GM10248 (cell line): Measurements from ENCODE around the gene KIF17.
"Not testable (repeated sequence)": the region's sequence is repeated elsewhere in the genome, so short reads cannot be mapped to it uniquely, and the experiment has no call there.

Experiments used
- CTCF ChIA-PET: fragments of 300-600 bp; sonication (Branson Sonifier 250); formaldehyde crosslinking; extraction: SDS; loops from one replicate; lab custom pipeline; 2021; ENCODE audit warnings: antibody characterized with exemption; lab: Yijun Ruan, JAX
- POLR2A ChIA-PET: fragments of 350-650 bp; sonication (Branson Sonifier 250); formaldehyde crosslinking; extraction: SDS; loops from one replicate; lab custom pipeline; 2020; ENCODE audit warnings: antibody characterized with exemption; lab: Yijun Ruan, JAX
- DNase-seq: peaks from one replicate; pipeline ENCODE4 v3.0.0; 2012; ENCODE audit errors: extremely low spot score
- TF ChIP-seq, protein P1 (sequence below): IDR thresholded peaks from 2 replicates; pipeline ENCODE4 v1.5.1; 2012; ENCODE audit warnings: mild to moderate bottlenecking, low read depth; ENCODE audit errors: extremely low read depth, missing control alignments, control extremely low read depth

KIF17 gene

DNA sequence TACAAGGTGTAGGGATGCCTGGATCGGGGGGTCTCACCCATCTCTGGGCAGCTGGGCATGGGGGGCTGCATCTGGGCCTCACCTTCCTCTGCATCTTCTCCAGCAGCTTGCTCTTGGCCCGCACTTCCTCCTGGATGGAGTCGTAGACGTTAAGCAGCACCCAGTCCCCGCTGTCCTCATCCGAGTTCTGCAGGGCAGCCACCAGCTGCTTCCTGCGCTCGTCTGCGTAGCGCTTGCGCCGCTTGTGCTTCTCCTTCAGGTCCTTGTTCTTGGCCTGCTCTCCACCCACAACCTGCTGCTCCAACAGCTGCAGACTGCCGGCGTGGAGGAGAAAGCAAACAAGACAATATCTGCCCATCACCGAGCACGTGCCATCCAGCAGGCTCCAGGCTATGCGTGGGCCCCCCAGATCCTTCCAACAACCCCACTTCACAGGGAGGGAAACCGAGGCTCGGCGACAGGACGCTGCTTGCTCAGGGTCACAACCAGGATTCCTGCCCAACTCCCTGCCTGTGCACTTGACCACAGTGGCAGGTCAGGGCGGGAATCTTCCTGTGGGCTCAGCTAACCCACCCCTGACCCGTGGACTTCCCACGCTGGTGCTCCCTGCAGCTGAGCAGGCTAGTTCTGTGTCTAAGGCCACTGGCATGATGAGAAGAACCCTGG is 35.1 kb downstream of the KIF17 start:
- TF ChIP-seq, protein P1, sequence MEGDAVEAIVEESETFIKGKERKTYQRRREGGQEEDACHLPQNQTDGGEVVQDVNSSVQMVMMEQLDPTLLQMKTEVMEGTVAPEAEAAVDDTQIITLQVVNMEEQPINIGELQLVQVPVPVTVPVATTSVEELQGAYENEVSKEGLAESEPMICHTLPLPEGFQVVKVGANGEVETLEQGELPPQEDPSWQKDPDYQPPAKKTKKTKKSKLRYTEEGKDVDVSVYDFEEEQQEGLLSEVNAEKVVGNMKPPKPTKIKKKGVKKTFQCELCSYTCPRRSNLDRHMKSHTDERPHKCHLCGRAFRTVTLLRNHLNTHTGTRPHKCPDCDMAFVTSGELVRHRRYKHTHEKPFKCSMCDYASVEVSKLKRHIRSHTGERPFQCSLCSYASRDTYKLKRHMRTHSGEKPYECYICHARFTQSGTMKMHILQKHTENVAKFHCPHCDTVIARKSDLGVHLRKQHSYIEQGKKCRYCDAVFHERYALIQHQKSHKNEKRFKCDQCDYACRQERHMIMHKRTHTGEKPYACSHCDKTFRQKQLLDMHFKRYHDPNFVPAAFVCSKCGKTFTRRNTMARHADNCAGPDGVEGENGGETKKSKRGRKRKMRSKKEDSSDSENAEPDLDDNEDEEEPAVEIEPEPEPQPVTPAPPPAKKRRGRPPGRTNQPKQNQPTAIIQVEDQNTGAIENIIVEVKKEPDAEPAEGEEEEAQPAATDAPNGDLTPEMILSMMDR: no peak
- POLR2A ChIA-PET: no interaction called here
- no peak for DNase-seq
- CTCF ChIA-PET: interaction anchor here (1.3 kb wide), 1 partner anchor 14 kb away, joined by 4 read pairs; no protein-coding TSS in a partner anchor

- DNase-seq: no peak
- TF ChIP-seq, protein P1: no peak
- CTCF ChIA-PET: no interaction called here
- POLR2A ChIA-PET: interaction anchor here (0.5 kb wide), 1 partner anchor 221 kb away, joined by 5 read pairs; no protein-coding TSS in a partner anchor
These were observed 35.8 kb downstream of the KIF17 start for GRCh38 chr1:20681999-20682398.

- CTCF ChIA-PET: interaction anchor here (1.4 to 1.5 kb wide), 2 partner anchors 16 to 515 kb away, joined by 3 to 4 read pairs; no protein-coding TSS in a partner anchor
- TF ChIP-seq, protein P1: no peak
These were observed 37.5 kb downstream of the KIF17 start for GRCh38 chr1:20680269-20680668.

DNA sequence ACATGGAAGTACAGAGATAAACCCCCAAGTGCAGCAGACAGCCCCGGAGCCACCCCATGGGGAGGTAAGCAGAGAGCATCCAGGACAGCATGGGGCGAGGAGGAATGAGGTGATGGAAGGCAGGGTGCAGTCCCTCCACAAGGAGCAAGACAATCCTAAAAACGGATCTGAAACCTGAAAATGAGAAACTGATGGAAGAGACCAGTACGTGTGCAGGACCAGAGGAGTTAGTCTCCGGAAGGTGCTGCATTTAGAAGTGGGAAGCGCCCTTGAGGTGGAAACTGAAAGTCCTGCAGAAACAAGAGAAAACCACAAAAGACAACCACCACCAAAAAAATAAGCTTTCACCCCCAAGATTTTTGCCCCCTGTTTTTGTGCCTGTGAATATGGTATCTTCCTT is 39.2 kb downstream of the KIF17 start:
- ChIA-PET CTCF (interaction anchor here (2.0 kb wide), 2 partner anchors 12 to 18 kb away, joined by 5 to 6 read pairs; no protein-coding TSS in a partner anchor), POLR2A (no interaction called here)
- DNase-seq: peak; percentile 61
- TF ChIP-seq, protein P1: no peak

More at GRCh38 chr1:20680269-20680668, 37.5 kb downstream of the KIF17 start:
- no peak for DNase-seq
- POLR2A ChIA-PET: no interaction called here

GRCh38 chr1:20673626-20674025 is 44.2 kb downstream of the KIF17 start:
- DNase-seq, POLR2A ChIA-PET: not testable (repeated sequence)
- CTCF ChIA-PET: interaction anchor here (0.9 to 1.0 kb wide), 2 partner anchors 23 to 41 kb away, joined by 3 to 5 read pairs; no protein-coding TSS in a partner anchor

DNA sequence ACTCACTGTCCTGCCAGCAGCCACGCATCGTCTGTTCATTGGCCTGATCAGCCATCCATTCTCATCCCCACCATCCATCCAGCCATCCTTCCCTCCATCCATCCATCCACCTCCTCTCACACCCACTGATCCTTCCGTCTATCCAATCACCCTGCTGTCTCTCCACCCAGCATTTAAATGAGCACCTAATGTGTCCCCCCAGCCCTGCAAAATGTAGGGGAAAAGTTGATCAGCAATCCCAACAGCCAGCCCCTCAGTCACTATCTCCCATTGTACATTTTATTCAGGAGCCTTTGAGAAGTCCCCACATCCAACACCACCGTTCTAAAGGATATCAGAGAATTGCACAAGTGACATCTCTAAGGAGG is 45.6 kb downstream of the KIF17 start:
- TF ChIP-seq, protein P1: no peak
- no peak for DNase-seq
- POLR2A ChIA-PET: no interaction called here
- CTCF ChIA-PET: no interaction called here

GRCh38 chr1:20670936-20671335 is 46.9 kb downstream of the KIF17 start:
- TF ChIP-seq, protein P1: no peak
- DNase-seq: no peak
- CTCF ChIA-PET: no interaction called here
- POLR2A ChIA-PET: no interaction called here
